ENCODE results near the gene S100A9.
A peak's percentile ranks its signal among the peaks of the same experiment; 100 is the strongest.
"Not testable (repeated sequence)": the region's sequence is repeated elsewhere in the genome, so short reads cannot be mapped to it uniquely, and the experiment has no call there.

Gene S100A9

GRCh38 chr1:153389973-153390879, 32.6 kb downstream of the S100A9 start:
- no peak for DNase-seq (ENCODE audit: low spot score)

DNA sequence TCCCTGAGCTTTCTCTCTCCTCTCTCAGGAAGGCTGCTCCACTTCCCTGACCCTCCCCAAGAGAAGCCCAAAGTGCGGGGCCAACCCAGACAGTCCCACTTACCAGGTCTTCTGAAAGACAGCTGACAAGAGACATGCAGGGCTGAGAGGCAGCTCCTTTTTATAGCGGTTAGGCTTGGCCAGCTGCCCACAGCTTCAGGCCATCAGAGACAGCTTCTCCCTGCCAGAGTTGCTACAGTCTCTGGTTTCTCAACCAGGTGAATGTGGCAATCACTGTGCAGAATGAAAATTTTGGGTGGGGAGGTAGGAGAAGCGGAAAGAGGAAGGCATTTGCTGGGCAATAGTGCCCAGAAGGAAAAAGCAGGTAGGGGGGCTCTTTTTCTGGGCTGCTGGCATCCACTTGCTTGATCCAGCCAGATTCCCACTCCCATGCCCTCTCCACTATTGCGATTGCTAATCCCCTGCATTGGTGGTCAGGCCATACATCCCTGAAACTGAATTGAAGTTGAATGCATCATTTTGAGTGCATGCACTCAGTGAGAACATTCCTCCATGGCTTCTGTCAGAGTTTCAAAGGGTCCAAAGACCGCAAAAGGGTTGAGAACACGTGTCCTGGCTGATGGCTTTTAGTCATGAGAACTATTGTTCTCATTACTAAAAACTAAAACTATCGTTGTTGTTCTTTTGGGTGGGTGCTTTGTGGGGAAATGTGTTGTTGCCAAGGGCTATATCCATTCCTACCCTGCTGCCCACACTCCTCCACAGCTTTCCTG, 33.5 kb downstream of the S100A9 start, which contains the start of gene S100A8:
Gene S100A8 (minus strand): TSS at position 136 of the 773 bp plus-strand sequence. CDS start 538 bp downstream, outside the sequence.
- peak; percentile 45 for DNase-seq (ENCODE audit: low spot score)

DNA sequence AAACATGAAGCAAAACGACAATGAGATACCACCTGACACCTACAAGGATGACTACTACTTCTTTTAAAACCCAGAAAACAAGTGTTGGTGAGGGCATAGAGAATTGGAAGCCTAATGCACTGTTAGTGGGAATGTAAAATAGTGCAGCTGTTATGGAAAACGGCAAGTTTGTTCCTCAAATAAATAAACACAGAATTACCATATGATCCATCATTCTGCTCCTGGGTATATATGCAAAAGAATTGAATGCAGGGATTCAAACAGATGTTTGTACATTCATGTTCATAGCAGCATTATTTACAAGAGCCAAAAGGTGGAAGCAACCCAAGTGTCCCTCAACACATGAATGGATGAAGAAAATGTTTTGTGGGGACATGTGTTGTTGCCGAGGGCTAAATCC, 34.6 kb downstream of the S100A9 start:
- no peak for DNase-seq (ENCODE audit: low spot score)

- no peak for DNase-seq (ENCODE audit: low spot score)
These were observed 35.2 kb downstream of the S100A9 start for GRCh38 chr1:153392822-153393221.

DNA sequence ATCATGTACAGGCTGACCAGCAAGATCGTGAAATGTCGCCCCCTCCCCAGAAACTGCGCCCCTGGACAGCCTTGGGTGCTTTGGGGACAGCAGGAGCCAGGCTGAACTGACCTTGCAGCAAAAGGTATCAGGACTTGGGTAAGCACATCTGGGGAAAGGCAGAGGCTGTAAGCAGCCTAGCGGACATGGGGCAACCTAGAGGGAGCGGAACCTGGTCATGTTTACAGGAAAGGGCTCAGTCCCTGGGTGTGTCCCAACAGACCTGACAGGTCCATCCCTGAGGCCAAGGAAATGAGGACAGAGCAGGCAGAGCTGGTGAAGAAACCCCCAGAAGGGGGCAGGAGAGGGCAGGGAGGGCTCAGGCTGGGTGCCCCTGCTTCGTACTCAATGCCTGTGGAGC, 36.3 kb downstream of the S100A9 start:
- no peak for DNase-seq (ENCODE audit: low spot score)

DNA sequence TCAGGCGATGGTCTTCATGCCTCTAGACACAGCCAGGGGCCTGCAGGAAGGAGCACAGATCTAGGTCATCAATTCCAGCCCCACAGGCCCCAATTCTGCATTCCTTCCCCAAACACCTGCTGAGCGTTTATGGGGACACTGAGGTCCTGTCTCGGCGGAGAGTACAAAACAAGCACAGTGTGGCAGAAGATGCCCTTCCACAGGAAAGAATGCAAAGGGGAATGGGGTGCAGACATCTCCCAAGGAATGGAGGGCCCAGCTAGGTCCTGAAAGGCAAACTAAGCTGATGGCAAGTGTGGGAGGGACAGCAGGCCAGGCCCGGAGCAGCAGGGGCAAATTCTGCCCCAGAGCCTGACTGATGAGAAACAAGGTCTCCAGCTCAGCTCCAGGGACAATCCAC, 36.7 kb downstream of the S100A9 start:
- no peak for DNase-seq (ENCODE audit: low spot score)

DNA sequence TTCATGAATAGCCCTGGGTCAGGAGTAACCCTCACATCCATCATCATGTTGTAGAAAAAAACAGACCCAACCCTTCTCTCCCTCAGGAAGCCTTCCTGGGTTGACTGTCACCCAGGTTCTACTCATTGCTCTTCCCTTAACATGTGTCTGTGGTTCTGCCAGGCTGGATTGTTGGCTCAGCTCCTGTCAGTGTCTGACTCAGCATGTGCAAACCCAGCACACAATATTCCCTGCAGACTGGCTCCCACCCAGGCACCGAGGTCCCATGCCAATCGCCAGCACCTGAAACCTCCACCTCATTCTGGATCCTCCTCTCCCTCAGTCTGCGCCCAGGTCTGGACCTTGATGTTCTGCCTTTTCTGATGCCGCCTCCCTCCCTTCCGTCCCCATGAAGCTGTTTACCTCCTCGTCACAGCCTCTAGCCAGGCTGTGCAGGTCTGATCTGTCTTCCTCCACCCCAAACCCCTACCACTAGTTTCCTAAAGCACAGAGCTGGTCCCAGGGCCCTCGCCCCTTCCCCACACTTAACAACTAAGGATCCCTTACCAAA, 37.6 kb downstream of the S100A9 start:
- DNase-seq (ENCODE audit: low spot score), result no peak

DNA sequence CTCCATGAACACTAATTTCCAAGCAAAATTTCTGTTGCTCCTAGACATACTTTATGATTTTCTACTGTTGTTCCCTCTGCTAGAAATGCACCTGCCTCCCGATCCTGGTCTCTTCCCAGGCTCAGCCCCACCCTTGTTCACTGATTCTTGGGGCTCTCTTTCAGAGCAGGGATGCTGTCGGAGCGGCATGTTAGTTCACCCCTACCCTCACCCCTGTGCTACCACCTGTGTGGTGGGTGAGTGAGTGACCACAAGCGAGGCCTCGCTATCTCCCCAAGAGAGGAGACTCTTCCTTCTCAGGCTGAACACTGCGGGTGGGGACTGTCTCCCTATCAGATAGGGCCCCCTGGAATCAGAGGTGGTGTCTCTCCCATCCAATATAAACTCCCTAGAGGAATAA, 38.1 kb downstream of the S100A9 start:
- no peak for DNase-seq (ENCODE audit: low spot score)

DNA sequence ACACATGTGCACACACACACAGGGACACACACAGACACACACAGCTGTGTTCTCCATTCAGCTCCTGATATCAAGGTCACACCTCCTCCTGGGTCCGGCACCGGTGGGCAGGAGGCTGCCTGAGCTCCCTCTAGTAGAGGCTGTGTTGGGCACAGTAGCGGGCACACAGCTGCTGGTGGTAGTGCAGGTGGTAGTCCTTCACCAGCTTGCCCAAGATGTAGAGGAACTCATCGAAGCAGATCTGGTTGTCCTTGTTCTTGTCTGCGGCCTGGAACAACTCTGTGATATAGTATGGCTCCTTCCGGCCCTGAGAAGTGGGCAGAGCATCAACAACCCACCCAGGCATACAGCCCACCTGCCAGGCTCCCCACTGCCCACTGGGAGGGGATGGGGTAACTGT, 38.8 kb downstream of the S100A9 start:
- DNase-seq (ENCODE audit: low spot score), result no peak

DNA sequence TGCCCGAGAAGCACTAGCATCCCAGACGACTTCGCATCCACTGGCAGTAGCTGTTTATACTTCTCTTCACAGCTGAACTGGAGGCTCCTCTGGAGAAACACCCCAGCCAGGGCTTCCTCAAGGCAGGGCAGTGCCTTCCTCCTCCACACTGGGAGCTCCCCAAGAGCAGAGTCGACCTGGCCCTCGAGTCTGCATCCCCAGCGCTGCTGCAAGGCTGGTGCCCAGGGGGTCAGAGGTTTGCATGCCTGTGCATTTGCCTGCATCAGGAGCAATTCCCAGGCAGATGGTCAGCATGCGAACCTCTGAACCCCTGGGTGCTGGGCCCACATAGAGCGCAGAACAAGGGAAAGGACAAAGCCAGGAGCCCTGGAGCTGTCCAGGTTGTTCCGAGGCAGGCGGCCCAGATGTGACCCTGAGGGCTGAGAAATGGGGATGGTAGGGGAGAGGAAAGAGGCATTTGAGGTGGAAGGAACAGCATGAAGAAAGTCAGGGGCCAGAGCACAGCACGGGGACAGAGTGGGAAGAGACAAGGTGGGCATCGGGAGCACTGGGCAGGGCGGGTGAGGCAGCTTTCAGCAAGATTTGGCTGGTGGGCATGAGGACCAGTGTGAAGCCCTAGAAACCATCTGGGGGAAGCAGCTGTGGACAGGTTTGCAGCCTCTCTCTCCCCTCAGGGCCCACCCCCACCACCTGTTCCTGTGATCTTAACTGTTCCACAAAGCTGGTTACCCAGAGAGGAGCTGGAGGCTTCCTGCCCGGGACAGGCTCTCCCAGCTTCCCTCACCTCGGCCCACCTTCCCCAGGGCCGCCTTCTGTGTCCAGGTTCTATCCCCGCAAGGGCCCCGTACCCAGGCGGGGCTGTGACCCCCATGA, 39.6 kb downstream of the S100A9 start:
- no peak for DNase-seq (ENCODE audit: low spot score)

DNA sequence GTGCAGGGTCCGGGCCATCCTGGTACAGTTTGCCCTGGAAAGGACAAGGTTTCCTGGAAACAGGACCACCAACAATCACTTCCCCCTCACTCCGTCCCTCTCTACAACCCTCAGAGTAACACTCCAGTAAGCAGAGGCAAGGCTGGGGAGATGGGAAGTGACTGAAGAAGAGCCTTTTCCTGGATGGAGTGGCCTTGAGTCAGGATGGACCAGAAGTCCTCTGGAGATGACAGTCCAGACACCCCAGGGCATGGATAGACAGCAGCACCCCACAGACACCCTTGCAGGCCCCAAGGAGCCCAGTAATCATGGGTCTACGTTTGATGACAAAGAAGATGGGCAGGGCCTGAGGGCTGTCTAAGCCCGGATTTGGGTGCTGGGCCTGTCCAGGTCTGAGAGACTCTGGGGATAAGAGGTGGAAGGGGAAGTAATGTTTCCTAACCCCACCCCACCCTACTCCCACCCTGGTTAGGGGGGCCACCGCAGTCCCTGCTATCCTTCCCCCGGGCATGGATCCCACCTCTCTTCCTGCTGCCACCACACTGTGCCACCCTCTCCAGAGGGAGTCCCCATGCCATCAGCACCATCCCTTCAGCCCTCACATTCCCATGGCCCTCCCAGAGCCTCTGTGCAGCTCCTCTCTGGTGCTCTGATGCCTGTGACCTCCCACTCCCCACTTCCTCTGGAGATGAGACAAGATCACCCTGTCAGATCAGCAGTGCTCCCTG, 40.4 kb downstream of the S100A9 start:
- no peak for DNase-seq (ENCODE audit: low spot score)

DNA sequence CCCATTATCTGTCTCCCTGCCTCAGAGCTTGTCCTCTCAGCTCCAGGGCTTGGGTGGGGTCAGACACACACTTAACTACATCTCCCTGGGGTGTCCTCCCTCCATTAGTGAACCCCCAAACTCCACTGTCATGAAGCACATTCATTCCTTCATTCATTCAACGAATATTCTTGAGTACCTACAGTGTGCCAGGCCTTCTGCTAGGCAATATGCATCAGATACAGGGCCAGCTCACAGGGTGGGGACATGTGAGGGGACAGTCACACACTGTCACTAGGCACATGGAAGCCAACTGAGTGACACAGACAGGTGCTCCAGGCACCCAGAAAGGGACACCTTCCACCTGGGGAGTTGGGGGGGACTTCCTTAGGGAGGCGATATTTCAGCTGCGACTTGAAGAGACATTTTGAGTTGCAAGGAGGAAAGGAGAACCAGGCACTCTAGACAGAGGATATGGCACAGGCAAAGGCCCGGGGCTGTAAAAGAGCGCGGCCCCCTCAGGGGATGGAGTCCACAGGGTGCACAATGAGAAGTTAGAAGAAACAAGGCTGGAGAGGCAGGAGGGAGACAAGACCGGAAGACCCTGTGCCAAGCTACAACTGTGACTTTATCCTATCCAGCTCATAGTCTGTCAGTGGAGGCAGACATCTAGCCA, 41.9 kb downstream of the S100A9 start:
- no peak for DNase-seq (ENCODE audit: low spot score)

DNA sequence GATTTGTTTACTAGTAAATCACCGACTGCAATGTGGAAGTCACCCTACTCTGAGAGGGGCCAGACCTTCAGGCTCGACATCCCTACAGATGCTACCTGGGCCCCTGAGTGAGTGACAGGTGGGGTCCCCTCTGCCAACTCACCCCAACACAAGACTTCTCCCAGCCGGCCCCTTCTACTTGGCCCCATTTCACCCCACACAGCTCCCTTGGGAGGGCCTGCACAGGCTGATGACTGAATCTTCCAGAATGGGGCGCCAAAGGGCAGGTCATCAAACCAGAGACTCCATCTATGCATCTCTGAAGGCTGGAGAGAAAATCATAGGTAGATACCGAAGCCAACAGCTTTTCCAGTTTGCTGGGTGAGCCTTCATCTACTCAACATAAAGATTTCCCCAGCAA, 42.6 kb downstream of the S100A9 start:
- no peak for DNase-seq (ENCODE audit: low spot score)

DNA sequence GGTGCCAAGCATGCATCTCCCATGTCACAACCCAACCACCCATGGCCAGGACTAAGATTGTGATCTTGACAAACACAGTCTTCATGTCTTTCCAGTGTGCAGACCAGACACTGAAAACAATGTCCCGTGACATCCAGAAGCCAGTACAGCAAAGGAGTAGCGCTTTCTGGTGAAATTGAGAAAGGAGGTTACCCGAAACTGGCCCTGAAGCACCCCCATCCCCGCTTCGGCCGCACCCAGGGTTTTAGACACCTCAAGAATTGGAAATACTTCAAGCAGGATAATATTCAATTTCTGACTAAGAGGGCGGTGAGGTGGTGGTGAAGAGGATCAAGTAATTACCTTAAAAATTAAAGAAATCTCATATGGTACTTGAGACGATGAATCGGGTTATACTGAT, 43.8 kb downstream of the S100A9 start:
- no peak for DNase-seq (ENCODE audit: low spot score)

- no peak for DNase-seq (ENCODE audit: low spot score)
These were observed 44.6 kb downstream of the S100A9 start for GRCh38 chr1:153402226-153402625.

GRCh38 chr1:153403421-153404085, 45.9 kb downstream of the S100A9 start:
- DNase-seq (ENCODE audit: low spot score), result no peak

DNA sequence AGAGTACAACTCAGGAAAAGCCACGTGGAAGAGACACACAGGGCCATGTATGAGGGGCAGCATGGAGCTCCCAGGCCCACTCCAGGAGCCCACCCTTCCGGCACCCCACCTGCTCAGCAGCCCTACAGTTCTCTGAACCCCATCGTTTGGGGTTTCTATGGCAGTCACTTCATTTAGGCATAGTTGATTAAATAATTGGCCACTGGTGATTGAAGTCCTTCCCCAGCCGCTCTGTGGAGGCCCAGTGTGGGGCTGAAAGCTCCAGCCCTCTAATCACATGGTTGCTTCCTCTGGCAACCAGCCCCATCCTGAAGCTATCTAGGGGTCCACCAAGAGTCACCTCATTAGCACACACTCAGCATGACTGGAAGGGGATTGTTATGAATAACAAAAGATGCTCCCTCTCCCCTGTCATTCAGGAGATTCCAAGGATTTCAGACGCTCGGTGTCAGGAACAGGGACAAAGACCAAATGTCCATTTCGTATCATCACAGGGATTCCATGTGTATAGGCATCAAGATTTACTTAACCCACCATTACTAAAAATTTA, 46.5 kb downstream of the S100A9 start:
- no peak for DNase-seq (ENCODE audit: low spot score)

DNA sequence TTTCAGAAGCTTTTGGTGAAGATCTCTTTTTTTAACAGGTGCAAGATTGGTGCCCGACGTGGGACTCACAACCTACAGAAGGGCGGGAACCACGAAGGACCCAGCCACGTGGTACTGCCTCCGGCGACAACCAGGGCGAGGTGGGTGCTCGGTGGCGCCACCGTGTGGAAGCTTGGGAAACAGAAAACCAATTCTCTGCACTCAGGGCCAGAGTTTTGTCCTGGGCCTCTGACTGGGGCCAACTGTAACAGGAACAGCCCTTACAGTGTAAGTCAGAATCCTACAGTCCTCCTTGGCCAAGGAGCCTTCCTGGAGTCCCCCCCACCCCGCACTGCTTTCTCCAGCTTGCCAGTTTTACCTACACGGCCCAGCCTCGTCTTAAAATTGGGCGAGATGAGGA, 47.1 kb downstream of the S100A9 start:
- DNase-seq (ENCODE audit: low spot score), result peak; percentile 2

DNA sequence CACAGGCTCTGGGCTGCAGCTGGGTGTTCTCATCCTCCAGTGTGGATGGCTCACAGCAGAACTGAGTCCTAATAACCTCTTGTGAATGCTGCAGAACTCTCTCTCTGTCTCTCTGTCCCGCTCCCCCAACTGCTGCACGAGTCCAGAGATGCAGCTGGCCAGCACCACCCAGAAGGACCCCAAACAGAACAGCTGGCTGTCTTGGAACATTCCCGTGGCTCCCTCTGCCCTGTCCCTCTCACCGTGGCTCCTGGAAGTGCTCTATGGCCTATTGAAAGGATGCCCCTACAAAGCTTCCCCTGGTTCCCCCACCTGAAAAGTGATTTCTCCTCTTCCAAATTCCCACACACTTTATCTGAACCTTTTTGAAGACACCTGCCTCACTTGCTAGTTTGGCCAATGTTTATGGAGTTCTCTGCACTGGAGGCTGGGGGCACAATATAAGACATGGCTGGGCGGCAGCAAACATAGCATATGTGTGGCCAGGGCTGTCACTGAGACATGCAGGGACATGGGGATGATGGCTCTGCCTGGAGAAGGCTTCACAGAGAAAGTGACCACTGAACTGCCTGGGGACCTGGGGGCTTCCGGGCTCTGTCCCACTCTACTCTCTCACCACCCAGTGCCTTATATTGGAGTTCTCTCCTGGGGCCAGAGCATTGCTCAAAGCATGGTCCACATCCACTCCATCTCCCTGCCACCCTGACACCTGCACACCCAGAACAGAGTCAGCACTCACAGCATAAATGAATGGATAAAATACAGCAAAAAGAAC, 48.4 kb downstream of the S100A9 start:
- not testable (repeated sequence) for DNase-seq (ENCODE audit: low spot score)
